GM19351 (cell line): ENCODE data around the gene GRM2.

Source experiments
- ATAC-seq: cut with Tn5 transposase; IDR thresholded peaks from one replicate; pipeline ENCODE4 v1.9.1; 2021; ENCODE audit warnings: mild to moderate bottlenecking, moderate library complexity; ENCODE audit not compliant: unreplicated experiment

Gene GRM2

GRCh38 chr3:51706788-51707731 is at the start of gene GRM2:
TSS of gene GRM2 (plus strand) at chr3:51707068. CDS start at chr3:51708984, 1,916 bp downstream.
- no peak for ATAC-seq

- no peak for ATAC-seq
Observed at GRCh38 chr3:51657234-51657633, 49.6 kb upstream of the GRM2 start.

GRCh38 chr3:51659942-51660341 is 46.9 kb upstream of the GRM2 start:
- ATAC-seq, result no peak

- ATAC-seq, result no peak
Observed at GRCh38 chr3:51662456-51662855, 44.4 kb upstream of the GRM2 start.

DNA sequence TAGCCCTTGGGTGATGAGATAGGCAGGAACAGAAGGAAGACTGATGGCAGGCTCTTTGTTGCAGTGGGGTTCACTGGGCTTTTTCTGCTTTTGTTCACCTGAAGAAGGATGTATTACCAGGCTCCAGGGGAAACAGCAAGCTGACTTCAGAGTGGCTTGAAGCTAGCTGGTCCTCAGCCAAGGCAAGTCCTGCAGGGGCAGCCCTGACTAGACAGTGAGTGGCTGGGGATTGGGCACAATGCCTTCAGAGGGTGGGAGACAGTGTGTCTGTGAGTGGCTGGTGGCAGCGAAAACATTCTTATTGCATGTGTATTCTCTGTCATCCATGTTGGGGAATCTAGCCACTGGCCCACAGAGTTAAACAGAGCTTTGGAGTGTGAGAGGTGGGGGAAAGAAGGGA is 38.1 kb upstream of the GRM2 start:
- ATAC-seq, result no peak

GRCh38 chr3:51669241-51670052 is 37.4 kb upstream of the GRM2 start:
- peak; percentile 27 for ATAC-seq

GRCh38 chr3:51670053-51670822 is 36.6 kb upstream of the GRM2 start:
- ATAC-seq, result no peak

DNA sequence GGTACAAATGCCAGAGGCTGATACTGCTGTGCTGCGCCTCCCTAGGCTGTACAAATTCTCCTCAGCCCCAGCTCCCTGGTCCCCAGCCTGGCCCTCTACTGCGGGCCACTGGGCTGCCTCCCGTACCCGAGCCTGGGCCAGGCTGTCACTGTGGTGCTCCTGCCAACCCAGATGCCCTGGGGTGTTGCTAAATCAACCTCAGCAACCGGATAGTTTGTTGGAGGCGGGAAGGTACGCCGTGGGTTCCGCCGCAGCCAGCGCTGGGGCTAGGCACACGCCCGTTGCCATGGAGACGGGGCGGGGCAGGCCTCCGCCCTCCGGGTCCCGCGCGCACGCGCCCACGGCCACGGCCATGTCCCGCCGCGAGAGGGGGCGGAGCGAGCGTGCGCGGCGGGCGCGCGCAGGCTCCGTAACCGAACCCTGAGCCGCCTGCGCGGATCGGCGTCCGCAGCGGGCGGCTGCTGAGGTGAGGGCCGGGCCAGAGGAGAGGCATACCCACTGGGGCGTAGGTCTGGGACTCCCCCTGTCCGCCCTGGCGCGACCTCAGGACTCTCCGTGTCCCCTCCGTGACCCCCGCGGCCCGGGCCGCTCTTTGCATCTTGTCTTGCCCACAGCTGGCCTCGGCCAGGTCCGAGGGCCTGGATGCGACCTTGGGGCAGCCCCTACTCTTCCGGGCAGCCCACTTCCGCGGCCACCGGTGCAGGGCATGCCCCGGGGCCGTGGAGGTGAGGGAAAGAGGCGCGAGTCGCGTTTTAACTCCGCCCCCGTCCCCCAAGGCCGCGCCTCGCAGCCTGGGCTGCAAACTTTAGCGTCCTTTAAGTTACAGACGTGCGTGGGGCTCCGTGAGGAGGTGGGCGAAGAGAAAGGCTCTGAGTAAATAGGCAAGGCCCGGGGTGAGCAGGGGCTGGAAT is 35.8 kb upstream of the GRM2 start, which contains the start of gene TEX264:
Gene TEX264 (plus strand): TSS at position 430 of the 911 bp plus-strand sequence. CDS start 3,053 bp downstream, outside the sequence.
- ATAC-seq, result peak; percentile 72

DNA sequence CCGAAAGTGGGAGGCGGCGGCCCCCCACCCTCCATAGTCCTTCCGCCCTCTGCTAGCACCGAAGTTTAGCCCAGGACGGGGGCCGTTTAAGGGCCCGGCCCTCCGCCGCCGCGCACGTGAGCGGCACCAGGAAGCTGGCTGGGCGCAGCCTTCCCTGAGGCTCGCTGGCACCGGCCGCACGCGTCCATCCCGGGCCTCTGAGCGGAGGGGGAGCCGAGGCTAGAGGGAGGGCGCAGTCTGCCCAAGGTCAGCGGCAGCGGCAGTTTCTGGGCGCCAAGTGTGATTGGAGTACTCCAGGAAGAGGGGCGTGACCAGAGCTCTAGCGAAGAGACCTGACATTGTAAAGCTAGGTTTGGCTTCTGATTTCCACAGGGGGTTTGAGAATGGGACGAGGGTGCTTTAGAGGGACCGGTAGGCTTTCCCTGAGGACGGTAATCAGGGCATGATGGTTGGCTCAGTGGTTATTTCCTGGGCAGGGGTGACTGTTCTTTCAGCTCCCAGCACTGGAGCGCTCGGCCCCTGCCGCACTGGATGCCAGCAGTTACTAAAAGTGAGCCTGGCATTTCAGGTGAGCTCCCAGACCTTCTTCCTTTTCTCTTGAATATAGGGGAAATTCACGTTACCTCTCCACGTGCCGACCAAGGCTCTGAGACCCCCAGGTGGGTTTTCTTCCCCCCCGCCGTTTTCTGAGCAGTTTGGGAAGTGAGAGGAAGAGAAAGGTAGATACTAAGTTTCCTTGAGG is 35.0 kb upstream of the GRM2 start:
- ATAC-seq, result peak; percentile 47

GRCh38 chr3:51673181-51673801 is 33.6 kb upstream of the GRM2 start:
- no peak for ATAC-seq

DNA sequence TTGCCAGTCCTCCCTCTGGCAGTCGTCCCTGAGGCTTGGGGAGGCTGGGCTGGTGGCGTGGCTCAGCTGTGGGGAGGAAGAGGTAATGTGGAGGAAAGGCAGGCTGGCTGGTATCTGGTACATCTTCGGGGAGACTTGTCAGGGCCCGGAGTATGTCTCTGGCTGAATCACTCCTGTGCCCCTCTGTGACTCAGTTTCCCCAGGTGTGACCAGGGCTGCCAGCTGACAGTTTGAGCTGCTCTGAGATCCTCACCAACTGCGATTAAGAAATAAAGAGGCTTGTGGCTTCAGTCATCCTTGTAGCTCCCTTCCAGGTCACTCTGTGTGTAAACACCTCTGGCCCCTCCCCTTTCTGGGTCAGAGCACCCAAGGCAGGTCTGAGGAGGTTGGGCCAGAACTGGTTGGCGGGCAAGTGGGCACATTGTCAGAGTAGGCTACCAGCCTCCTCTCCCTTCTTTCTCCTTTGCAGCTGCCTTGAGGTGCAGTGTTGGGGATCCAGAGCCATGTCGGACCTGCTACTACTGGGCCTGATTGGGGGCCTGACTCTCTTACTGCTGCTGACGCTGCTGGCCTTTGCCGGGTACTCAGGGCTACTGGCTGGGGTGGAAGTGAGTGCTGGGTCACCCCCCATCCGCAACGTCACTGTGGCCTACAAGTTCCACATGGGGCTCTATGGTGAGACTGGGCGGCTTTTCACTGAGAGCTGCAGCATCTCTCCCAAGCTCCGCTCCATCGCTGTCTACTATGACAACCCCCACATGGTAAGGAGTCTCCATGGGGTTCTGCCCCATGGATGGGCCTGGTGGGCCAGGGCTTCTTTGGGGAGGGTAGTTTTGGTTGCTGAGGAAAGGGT is 32.8 kb upstream of the GRM2 start:
- ATAC-seq, result no peak

GRCh38 chr3:51675201-51675611 is 31.7 kb upstream of the GRM2 start:
- no peak for ATAC-seq

- no peak for ATAC-seq
Observed at GRCh38 chr3:51676102-51676640, 30.7 kb upstream of the GRM2 start.

DNA sequence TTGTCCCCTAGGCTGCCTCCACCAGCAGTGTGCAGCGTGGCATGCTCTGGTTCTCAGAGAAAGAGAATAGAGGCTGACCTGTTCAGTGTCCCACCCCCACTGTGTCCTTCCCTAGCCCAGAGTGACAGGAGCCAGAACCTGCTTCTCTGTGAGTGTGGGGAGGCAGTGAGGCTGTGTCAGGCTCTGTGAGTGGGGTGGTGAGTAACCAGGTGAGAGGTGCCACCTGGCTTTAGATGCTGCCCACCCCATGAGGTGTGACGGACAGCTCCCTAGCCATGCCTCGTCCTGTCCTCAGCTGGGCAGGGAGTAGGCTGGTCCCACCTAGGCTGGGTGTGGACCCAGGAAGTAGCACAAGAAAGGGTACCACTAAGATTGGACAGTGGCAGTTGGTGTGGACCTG is 29.5 kb upstream of the GRM2 start:
- ATAC-seq, result no peak

DNA sequence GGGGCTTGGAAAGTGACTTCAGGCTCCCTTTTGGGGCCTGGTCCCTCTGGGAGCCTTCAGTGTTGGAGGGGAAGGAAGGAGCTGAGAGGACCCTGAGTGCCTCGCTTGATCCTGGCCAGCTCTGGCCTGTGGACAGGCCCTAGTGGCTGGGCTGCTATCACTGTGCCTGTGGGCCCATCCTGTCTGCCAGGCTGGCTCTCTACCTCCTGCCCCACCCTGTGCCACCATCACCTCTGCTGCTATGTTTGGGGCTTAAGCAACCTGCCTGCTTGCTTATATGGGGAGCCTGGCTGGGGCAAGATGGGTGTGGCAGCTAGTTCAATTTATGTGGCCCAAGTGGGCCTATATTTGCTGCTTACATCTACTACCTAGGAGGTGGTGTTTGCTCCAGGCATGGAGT is 28.7 kb upstream of the GRM2 start:
- ATAC-seq, result no peak

DNA sequence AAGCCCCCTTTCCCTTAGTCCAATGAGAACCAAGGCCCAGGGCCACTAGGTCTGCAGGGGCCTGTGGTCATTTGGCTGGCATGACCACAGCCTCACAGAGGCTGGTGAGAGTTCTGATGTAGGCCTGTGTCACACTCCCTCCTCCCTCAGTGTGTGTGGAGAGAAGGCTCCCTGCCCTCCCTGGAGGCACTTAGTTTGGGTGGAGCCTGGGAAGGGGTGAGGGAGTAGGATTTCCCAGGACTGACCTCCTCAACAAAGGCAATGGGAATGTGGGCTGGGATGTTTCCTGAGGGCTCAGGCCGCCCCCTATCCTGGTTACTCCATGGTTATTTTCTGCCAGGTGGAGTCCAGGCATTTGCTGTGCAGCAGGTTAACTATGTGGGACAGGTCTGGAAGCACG is 28.2 kb upstream of the GRM2 start:
- no peak for ATAC-seq

GRCh38 chr3:51679318-51679717 is 27.6 kb upstream of the GRM2 start:
- ATAC-seq, result no peak

DNA sequence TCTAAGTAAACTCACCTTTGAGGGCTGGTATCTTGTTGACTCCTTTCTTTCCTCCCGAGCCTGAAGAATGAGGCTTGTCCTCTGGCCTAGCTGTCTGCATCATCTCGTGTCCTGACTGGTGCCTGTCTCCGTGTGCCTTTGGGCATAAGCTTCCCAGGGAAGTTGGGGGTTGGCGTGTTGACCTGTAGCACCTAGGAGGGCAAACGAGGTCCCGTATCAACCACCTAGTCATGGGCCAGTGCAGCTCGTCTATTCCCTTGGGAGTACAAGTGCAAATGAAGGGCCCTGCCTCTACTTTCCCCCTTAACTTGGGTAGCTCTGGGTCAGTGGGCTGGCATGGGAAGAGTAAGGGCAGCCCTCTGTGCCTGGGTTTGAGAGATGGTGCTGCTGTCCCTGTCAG is 27.1 kb upstream of the GRM2 start:
- ATAC-seq, result no peak
